GM12873 (cell line): ENCODE results near the gene FBLN1.

Experiments used
- TF ChIP-seq, protein P1 (sequence below): IDR thresholded peaks from 2 replicates; pipeline ENCODE4 v1.5.1; 2012; ENCODE audit warnings: low read depth, mild to moderate bottlenecking, moderate library complexity, low read length, control low read depth; ENCODE audit not compliant: insufficient read depth; ENCODE audit errors: missing control alignments

FBLN1 gene

DNA sequence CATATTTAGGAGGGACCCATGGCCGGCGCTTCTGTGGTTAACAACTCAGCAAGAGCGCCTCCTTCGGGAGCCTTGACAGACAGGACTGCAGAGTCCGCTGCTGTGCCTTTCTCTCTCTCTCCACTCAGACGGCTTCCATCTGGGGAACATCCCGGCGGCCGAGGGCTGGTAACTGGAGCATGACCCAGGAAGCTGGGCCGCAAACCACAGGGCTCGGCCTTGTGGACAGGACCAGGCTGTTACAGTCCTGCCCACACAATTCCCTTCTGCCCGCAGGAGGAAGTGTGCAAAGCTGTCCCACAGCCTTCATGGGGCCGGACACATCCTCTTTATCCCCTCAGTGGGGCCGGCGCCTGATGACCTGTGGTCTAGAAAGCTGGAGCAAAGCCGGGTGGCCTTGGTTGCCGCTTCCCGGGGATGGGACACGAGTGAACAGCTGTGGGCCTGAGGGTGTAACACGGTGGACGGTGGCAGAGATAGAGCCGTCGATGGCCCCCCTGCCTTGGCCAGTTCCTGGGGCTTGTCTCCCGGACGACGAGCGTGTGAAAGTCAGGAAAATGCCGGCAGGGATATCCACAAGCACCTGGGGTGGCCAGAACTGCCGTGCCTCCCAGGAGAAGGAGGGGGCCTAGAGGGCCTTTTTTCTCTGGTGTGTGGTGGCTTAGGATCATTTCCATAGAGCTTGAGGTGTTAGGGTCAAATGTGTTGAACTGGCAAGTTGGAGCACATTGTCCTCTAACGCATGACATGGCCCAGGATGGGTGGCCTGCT lies 50.1 kb downstream of the FBLN1 start:
- TF ChIP-seq, protein P1, sequence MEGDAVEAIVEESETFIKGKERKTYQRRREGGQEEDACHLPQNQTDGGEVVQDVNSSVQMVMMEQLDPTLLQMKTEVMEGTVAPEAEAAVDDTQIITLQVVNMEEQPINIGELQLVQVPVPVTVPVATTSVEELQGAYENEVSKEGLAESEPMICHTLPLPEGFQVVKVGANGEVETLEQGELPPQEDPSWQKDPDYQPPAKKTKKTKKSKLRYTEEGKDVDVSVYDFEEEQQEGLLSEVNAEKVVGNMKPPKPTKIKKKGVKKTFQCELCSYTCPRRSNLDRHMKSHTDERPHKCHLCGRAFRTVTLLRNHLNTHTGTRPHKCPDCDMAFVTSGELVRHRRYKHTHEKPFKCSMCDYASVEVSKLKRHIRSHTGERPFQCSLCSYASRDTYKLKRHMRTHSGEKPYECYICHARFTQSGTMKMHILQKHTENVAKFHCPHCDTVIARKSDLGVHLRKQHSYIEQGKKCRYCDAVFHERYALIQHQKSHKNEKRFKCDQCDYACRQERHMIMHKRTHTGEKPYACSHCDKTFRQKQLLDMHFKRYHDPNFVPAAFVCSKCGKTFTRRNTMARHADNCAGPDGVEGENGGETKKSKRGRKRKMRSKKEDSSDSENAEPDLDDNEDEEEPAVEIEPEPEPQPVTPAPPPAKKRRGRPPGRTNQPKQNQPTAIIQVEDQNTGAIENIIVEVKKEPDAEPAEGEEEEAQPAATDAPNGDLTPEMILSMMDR = no peak

GRCh38 chr22:45553351-45554039 lies 50.8 kb downstream of the FBLN1 start:
- TF ChIP-seq, protein P1 = peak; percentile 89

- TF ChIP-seq, protein P1 = no peak
These were observed 51.3 kb downstream of the FBLN1 start for GRCh38 chr22:45554040-45554406.

DNA sequence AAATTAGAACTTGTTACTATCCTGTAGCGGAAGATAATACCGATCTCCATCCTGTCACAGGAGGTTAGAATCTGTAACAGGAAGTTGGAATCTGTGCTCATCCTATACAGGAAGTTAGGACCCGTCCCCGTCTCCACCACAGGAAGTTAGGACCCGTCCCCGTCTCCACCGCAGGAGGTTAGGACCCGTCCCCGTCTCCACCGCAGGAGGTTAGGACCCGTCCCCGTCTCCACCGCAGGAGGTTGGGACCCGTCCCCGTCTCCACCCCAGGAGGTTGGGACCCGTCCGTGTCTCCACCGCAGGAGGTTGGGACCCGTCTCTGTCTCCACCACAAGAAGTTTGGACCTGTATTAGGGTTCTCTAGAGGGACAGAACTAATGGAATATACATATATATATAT lies 52.2 kb downstream of the FBLN1 start:
- TF ChIP-seq, protein P1 = no peak

DNA sequence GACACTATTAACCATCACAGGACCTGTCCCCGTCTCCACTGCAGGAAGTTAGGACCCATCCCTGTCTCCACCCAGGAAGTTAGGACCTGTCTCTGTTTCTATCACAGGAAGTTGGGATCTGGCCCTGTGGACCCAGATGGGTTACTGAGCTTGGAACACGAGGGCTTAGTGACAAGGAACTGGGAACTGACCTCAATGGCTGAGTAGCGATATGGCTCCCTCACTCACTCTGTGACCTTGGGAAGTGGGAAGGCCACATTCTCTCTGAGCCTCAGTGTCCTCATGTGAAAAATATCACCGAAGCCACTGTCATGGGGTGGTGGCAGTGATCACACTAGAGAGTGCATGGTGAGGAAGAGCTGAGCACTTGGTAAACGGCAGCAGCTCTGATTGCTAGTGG lies 59.4 kb downstream of the FBLN1 start:
- TF ChIP-seq, protein P1 = no peak

DNA sequence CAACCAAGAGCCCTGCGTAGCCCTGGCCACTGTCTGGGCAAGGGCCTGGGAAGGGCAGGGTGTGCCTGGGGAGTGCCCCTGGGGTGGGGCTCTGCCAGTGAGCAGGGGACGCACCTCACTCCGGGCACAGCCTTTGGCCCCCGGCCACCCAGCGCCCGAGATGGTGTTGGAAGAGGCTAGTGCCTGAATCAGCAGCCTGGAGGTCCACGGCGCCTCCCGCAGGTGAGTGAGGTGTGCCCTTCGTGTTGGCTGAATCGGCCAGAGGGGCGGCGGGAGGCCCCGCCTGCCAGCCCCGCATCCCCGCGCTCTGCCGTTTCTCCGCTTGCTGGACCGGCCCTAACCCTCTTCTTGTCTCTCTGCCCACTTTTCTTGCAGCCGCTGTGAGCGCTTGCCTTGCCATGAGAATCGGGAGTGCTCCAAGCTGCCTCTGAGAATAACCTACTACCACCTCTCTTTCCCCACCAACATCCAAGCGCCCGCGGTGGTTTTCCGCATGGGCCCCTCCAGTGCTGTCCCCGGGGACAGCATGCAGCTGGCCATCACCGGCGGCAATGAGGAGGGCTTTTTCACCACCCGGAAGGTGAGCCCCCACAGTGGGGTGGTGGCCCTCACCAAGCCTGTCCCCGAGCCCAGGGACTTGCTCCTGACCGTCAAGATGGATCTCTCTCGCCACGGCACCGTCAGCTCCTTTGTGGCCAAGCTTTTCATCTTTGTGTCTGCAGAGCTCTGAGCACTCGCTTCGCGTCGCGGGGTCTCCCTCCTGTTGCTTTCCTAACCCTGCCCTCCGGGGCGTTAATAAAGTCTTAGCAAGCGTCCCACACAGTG lies 60.1 kb downstream of the FBLN1 start:
- TF ChIP-seq, protein P1 = no peak
